GM12873 (cell line): ENCODE data around the gene MTRR.

Source experiments
- TF ChIP-seq, protein P1 (sequence below): IDR thresholded peaks from 2 replicates; pipeline ENCODE4 v1.5.1; 2012; ENCODE audit warnings: low read depth, mild to moderate bottlenecking, moderate library complexity, low read length, control low read depth; ENCODE audit not compliant: insufficient read depth; ENCODE audit errors: missing control alignments

The MTRR gene

GRCh38 chr5:7850395-7851239 is 18.3 kb upstream of the MTRR start, which contains the start of gene CFAP90:
Gene CFAP90, minus strand, starts transcription at chr5:7851133. Its CDS starts 112 bp downstream, at chr5:7851021.
- TF ChIP-seq, protein P1, sequence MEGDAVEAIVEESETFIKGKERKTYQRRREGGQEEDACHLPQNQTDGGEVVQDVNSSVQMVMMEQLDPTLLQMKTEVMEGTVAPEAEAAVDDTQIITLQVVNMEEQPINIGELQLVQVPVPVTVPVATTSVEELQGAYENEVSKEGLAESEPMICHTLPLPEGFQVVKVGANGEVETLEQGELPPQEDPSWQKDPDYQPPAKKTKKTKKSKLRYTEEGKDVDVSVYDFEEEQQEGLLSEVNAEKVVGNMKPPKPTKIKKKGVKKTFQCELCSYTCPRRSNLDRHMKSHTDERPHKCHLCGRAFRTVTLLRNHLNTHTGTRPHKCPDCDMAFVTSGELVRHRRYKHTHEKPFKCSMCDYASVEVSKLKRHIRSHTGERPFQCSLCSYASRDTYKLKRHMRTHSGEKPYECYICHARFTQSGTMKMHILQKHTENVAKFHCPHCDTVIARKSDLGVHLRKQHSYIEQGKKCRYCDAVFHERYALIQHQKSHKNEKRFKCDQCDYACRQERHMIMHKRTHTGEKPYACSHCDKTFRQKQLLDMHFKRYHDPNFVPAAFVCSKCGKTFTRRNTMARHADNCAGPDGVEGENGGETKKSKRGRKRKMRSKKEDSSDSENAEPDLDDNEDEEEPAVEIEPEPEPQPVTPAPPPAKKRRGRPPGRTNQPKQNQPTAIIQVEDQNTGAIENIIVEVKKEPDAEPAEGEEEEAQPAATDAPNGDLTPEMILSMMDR = no peak

DNA sequence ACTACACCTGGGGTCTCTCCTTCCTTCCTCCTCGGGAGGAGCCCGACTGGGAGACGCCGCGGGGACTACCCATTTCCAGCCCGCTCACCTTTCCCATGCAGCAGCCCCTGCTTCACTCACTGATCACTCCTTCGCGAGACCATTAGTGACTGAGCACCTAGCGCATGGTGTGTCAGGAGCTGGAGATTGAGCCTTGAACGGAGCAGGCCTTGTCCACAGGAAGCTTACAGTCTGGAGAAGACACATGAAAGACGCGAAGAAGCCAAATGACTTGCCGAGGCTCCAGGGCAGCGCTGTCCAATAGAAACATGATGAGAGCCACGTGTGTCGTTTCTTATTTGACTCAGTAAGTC is 17.7 kb upstream of the MTRR start:
- TF ChIP-seq, protein P1 = no peak

DNA sequence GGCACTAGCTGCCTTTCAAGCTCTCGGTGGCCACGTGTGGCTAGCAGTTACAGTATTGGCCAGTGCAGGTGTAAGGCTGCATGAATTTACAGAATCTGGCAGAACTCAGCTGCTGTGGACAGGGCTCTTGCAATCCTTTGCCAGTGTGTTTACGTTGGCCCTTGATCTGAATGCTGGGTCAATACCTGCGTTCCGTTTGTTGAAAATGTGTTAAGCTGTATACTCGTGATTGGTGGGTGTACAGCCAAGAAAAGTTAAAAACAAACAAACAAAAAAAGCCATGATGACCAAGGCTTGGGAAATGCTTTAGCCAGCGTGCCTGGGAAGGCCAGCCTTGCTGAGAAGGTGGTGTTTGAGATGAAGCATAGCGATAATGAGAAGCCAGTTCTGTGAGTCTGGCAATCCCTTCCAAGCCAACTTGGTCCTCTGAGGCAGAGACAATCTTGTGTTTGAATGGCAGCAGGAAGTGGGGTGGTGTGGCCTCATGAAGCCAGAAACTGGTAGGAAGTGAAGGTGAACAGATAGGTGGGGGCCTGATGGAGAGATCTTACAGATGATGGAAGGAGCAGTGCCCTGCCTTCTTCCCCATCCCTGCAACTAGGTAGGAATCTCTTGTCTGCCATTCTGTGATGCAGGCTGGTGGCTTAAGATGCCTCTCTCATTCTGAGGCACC is 17.2 kb upstream of the MTRR start:
- TF ChIP-seq, protein P1 = no peak

GRCh38 chr5:7852542-7852941 is 16.4 kb upstream of the MTRR start:
- TF ChIP-seq, protein P1 = no peak

DNA sequence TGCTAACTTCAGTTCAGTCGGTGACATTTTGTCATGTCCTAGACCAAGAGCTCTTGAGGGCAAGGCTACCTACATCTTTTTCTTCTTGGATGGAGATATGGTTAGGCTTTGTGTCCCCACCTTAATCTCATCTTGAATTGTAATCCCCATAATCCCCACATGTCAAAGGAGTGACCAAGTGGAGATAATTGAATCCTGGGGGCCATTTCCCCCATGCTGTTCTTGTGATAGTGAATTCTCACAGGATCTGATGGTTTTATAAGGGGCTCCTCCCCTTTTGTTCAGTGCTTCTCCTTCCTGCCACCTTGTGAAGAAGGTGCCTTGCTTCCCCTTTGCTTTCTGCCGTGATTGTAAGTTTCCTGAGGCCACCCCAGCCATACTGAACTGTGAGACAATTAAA is 16.0 kb upstream of the MTRR start:
- TF ChIP-seq, protein P1 = no peak

- TF ChIP-seq, protein P1 = no peak
Observed at GRCh38 chr5:7855611-7856010, 13.3 kb upstream of the MTRR start.

- TF ChIP-seq, protein P1 = peak; percentile 73
Observed at GRCh38 chr5:7856855-7857254, 12.1 kb upstream of the MTRR start.
